ENCODE measurements around the gene BFAR.
"Not testable (repeated sequence)": the region's sequence is repeated elsewhere in the genome, so short reads cannot be mapped to it uniquely, and the experiment has no call there.

GRCh38 chr16:14701859-14702258, 69.1 kb downstream of the BFAR start:
- TF ChIP-seq EP300 (IDR thresholded peaks at IDR 0.05; ENCODE audit: borderline replicate concordance in 1 of 2, low read depth in 2 of 2, low read length in 2 of 2); CTCF (IDR thresholded peaks at IDR 0.05; ENCODE audit: control extremely low read depth in 1 of 3, insufficient read depth in 1 of 3, low read depth in 1 of 3, low read length in 3 of 3); FOSL1 (IDR thresholded peaks at IDR 0.05; ENCODE audit: insufficient read depth, low read depth, low read length); POLR2AphosphoS5 (IDR thresholded peaks at IDR 0.05; ENCODE audit: low read depth, low read length); POLR2A (IDR thresholded peaks at IDR 0.05; ENCODE audit: control extremely low read depth in 1 of 2, low read depth in 2 of 2, low read length in 2 of 2); ATF2 (IDR thresholded peaks at IDR 0.05; ENCODE audit: low read length); CREB1 (IDR thresholded peaks at IDR 0.05); ZNF274 (IDR thresholded peaks at IDR 0.05; ENCODE audit: borderline replicate concordance, extremely low read depth, low read length); EZH2 (IDR thresholded peaks at IDR 0.05; ENCODE audit: low read depth, low read length, severe bottlenecking); JUN (IDR thresholded peaks at IDR 0.05; ENCODE audit: low read depth, low read length); RAD21 (IDR thresholded peaks at IDR 0.05 in 1 of 2, conservative IDR thresholded peaks at IDR 0.05 in 1 of 2; ENCODE audit: low read depth in 2 of 2, low read length in 2 of 2); SIN3A (conservative IDR thresholded peaks at IDR 0.05 in 1 of 2, IDR thresholded peaks at IDR 0.05 in 1 of 2; ENCODE audit: low read depth in 1 of 2, low read length in 2 of 2); TAF7 (optimal IDR thresholded peaks at IDR 0.05; ENCODE audit: borderline replicate concordance, low read depth, low read length); EGR1 (IDR thresholded peaks at IDR 0.05; ENCODE audit: borderline replicate concordance, low read depth, low read length): not testable (repeated sequence)
